HepG2 (cell line): ENCODE data around the gene MRFAP1L1. TPM values are rescaled to one million over a fixed set of nuclear protein-coding genes. Genes with fewer than 3 reads are reported as not detected.

Source experiments
- ASH2L ChIP-seq: fragments of 300-600, 200-600 bp; sonication (generic); IDR thresholded peaks from 2 replicates; pipeline ENCODE4 v1.7.0; 2017; ENCODE audit warnings: low read depth, mild to moderate bottlenecking, moderate library complexity, mixed read lengths, low read length; ENCODE audit not compliant: insufficient read length
- HCFC1 ChIP-seq: fragments of 150-350 bp; IDR thresholded peaks from 2 replicates; pipeline ENCODE4 v1.6.1; 2014; ENCODE audit warnings: low read depth, low read length
- HOXD1 ChIP-seq: sonication (generic); formaldehyde crosslinking; IDR thresholded peaks from 2 replicates; pipeline ENCODE4 v1.5.0; 2020; ENCODE audit warnings: missing genetic modification reagents
- REL ChIP-seq: sonication (generic); formaldehyde crosslinking; conservative IDR thresholded peaks from 2 replicates; pipeline ENCODE4 v1.8.0; 2022; ENCODE audit warnings: mild to moderate bottlenecking, missing genetic modification reagents, moderate library complexity
- SNRNP70 ChIP-seq: fragments of 200-400 bp; formaldehyde crosslinking; IDR thresholded peaks from 2 replicates; pipeline ENCODE4 v1.6.1; 2017; ENCODE audit warnings: mild to moderate bottlenecking, low read depth, low read length, moderate library complexity
- TAF1 ChIP-seq: sonication (generic); formaldehyde crosslinking; IDR thresholded peaks from 2 replicates; pipeline ENCODE4 v1.4.0; 2020; ENCODE audit warnings: missing genetic modification reagents
- THAP11 ChIP-seq: IDR thresholded peaks from 2 replicates; pipeline ENCODE4 v1.6.1; 2016; ENCODE audit warnings: missing biosample characterization, missing genetic modification reagents
- TMF1 ChIP-seq: sonication (generic); formaldehyde crosslinking; IDR thresholded peaks from 2 replicates; pipeline ENCODE4 v1.8.1; 2022; ENCODE audit warnings: low read depth, missing genetic modification reagents
- ZNF138 ChIP-seq: sonication (generic); formaldehyde crosslinking; IDR thresholded peaks from 2 replicates; pipeline ENCODE4 v1.5.0; 2020; ENCODE audit warnings: mild to moderate bottlenecking, low read depth, missing genetic modification reagents
- ZNF30 ChIP-seq: sonication (generic); formaldehyde crosslinking; IDR thresholded peaks from 2 replicates; pipeline ENCODE4 v1.5.0; 2020; ENCODE audit warnings: mild to moderate bottlenecking, missing genetic modification reagents
- ZNF546 ChIP-seq: sonication (generic); formaldehyde crosslinking; conservative IDR thresholded peaks from 2 replicates; pipeline ENCODE4 v1.8.1; 2023; ENCODE audit warnings: mild to moderate bottlenecking, missing genetic modification reagents
- ZNF547 ChIP-seq: sonication (generic); formaldehyde crosslinking; IDR thresholded peaks from 2 replicates; pipeline ENCODE4 v1.5.1; 2020; ENCODE audit warnings: mild to moderate bottlenecking, missing genetic modification reagents
- ZNF569 ChIP-seq: sonication (generic); formaldehyde crosslinking; IDR thresholded peaks from 2 replicates; pipeline ENCODE4 v1.5.0; 2020; ENCODE audit warnings: mild to moderate bottlenecking, missing genetic modification reagents, moderate library complexity, borderline replicate concordance
- ZNF687 ChIP-seq: sonication (generic); formaldehyde crosslinking; IDR thresholded peaks from 2 replicates; pipeline ENCODE4 v1.5.1; 2020; ENCODE audit warnings: mild to moderate bottlenecking, missing genetic modification reagents, moderate library complexity
- ZNF816 ChIP-seq: sonication (generic); formaldehyde crosslinking; IDR thresholded peaks from 2 replicates; pipeline ENCODE4 v1.8.0; 2022; ENCODE audit warnings: missing genetic modification reagents, mild to moderate bottlenecking, borderline replicate concordance
- ZNF841 ChIP-seq: sonication (generic); formaldehyde crosslinking; IDR thresholded peaks from 2 replicates; pipeline ENCODE4 v1.8.1; 2023; ENCODE audit warnings: missing genetic modification reagents, borderline replicate concordance
- polyA plus RNA-seq, 8 experiments: library from polyadenylated mRNA; depleted of rRNA in 3 of 8; stranded (reverse) in 7 of 8; unstranded in 1 of 8; fragments of >200 nt; fragmentation: Illumina TruSeq in 4 of 8; extraction: Trizol in 4 of 8; gene quantifications; 2 replicates each; pipeline versions ENCODE4 v1.2.1 to v1.2.3, GENCODE V29; 2011 to 2016; ENCODE audit warnings: low read depth in 4 of 8, missing spikeins in 1 of 8, mixed read lengths in 1 of 8; ENCODE audit not compliant: insufficient read depth in 1 of 8
- total RNA-seq, 5 experiments: library from RNA; depleted of rRNA; stranded (reverse); fragments of >200 nt; fragmentation: Illumina TruSeq; extraction: Trizol; gene quantifications; 2 replicates each; pipeline ENCODE4 v1.2.3, GENCODE V29; 2016; ENCODE audit warnings: low read depth in 1 of 5
- TF ChIP-seq, protein P1 (sequence below): sonication (generic); formaldehyde crosslinking; IDR thresholded peaks from 2 replicates; pipeline ENCODE4 v1.4.0; 2020; ENCODE audit warnings: missing genetic modification reagents, borderline replicate concordance
- TF ChIP-seq, protein P2 (sequence below): sonication (generic); formaldehyde crosslinking; IDR thresholded peaks from 2 replicates; pipeline ENCODE4 v1.5.1; 2020; ENCODE audit warnings: missing genetic modification reagents, mild to moderate bottlenecking, borderline replicate concordance

MRFAP1L1 gene
- total and polyA plus RNA-seq, 2 of the 13 experiments (the other 11 are each of a cell fraction or from before 2014, with no cell fraction given) = 44.8 to 76.6 TPM

GRCh38 chr4:6695660-6696610 lies 13.7 kb downstream of the MRFAP1L1 start (continued):
- TF ChIP-seq, protein P1, sequence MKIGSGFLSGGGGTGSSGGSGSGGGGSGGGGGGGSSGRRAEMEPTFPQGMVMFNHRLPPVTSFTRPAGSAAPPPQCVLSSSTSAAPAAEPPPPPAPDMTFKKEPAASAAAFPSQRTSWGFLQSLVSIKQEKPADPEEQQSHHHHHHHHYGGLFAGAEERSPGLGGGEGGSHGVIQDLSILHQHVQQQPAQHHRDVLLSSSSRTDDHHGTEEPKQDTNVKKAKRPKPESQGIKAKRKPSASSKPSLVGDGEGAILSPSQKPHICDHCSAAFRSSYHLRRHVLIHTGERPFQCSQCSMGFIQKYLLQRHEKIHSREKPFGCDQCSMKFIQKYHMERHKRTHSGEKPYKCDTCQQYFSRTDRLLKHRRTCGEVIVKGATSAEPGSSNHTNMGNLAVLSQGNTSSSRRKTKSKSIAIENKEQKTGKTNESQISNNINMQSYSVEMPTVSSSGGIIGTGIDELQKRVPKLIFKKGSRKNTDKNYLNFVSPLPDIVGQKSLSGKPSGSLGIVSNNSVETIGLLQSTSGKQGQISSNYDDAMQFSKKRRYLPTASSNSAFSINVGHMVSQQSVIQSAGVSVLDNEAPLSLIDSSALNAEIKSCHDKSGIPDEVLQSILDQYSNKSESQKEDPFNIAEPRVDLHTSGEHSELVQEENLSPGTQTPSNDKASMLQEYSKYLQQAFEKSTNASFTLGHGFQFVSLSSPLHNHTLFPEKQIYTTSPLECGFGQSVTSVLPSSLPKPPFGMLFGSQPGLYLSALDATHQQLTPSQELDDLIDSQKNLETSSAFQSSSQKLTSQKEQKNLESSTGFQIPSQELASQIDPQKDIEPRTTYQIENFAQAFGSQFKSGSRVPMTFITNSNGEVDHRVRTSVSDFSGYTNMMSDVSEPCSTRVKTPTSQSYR = peak; percentile 59; the same call in 1 of the 2 replicates
- TF ChIP-seq, protein P2, sequence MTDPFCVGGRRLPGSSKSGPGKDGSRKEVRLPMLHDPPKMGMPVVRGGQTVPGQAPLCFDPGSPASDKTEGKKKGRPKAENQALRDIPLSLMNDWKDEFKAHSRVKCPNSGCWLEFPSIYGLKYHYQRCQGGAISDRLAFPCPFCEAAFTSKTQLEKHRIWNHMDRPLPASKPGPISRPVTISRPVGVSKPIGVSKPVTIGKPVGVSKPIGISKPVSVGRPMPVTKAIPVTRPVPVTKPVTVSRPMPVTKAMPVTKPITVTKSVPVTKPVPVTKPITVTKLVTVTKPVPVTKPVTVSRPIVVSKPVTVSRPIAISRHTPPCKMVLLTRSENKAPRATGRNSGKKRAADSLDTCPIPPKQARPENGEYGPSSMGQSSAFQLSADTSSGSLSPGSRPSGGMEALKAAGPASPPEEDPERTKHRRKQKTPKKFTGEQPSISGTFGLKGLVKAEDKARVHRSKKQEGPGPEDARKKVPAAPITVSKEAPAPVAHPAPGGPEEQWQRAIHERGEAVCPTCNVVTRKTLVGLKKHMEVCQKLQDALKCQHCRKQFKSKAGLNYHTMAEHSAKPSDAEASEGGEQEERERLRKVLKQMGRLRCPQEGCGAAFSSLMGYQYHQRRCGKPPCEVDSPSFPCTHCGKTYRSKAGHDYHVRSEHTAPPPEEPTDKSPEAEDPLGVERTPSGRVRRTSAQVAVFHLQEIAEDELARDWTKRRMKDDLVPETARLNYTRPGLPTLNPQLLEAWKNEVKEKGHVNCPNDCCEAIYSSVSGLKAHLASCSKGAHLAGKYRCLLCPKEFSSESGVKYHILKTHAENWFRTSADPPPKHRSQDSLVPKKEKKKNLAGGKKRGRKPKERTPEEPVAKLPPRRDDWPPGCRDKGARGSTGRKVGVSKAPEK = peak; percentile 96; the same call in 1 of the 2 replicates
- TF ChIP-seq ZNF30 (no peak), ZNF138 (0 out of 2 replicates have a peak, but pooled peaks have one; percentile 82), HCFC1 (no peak), ZNF687 (CRISPR knock-in tag) (peak; percentile 91), ZNF841 (no peak), SNRNP70 (no peak), ZNF546 (CRISPR knock-in tag) (no peak), ZNF569 (CRISPR knock-in tag) (no peak), REL (CRISPR knock-in tag) (no peak), THAP11 (CRISPR knock-in tag) (peak; percentile 82), TAF1 (CRISPR knock-in tag) (peak; percentile 58), TMF1 (CRISPR knock-in tag) (peak; percentile 38; the same call in 1 of the 2 replicates), ZNF816 (CRISPR knock-in tag) (peak; percentile 51; the same call in 1 of the 2 replicates), ASH2L (peak; percentile 69), ZNF547 (CRISPR knock-in tag) (peak; percentile 83), HOXD1 (CRISPR knock-in tag) (no peak)
